GM12878 (cell line): ENCODE measurements around the gene BRWD1. TPM values are rescaled to one million over a fixed set of nuclear protein-coding genes. Genes with fewer than 3 reads are reported as not detected.

Experiments used
- CEBPZ ChIP-seq: fragments of 150-350 bp; IDR thresholded peaks from 2 replicates; pipeline ENCODE4 v1.6.1; 2016; ENCODE audit warnings: low read depth, low read length
- CREB1 ChIP-seq: IDR thresholded peaks from 2 replicates; pipeline ENCODE4 v1.6.1; 2012; ENCODE audit warnings: low read depth, mild to moderate bottlenecking, inconsistent platforms
- CREM ChIP-seq: IDR thresholded peaks from 2 replicates; pipeline ENCODE4 v1.6.1; 2014; ENCODE audit warnings: antibody characterized with exemption, low read depth
- MEF2A ChIP-seq: IDR thresholded peaks from 2 replicates; pipeline ENCODE4 v1.6.1; 2011; ENCODE audit warnings: low read depth, mild to moderate bottlenecking, low read length, moderate library complexity; ENCODE audit not compliant: insufficient read depth
- ZNF217 ChIP-seq: fragments of 450-650 bp; IDR thresholded peaks from 2 replicates; pipeline ENCODE4 v1.6.1; 2017; ENCODE audit warnings: antibody characterized with exemption, mild to moderate bottlenecking
- polyA plus RNA-seq, 11 experiments: library from polyadenylated mRNA; depleted of rRNA in 4 of 11; unstranded in 6 of 11; stranded (reverse) in 5 of 11; fragments of >200 nt; fragmentation: Nextera tagmentation in 4 of 11; fragmentation: Illumina TruSeq in 1 of 11; extraction: Ambion mirVana in 4 of 11; extraction: Trizol in 1 of 11; gene quantifications; 1 replicate in 1 of 11; 2 replicates in 10 of 11; pipeline versions ENCODE4 v1.2.1 to v1.2.3, GENCODE V29; 2011 to 2016; ENCODE audit warnings: inconsistent platforms in 2 of 11, missing spikeins in 2 of 11, low read depth in 1 of 11
- total RNA-seq, 4 experiments: library from RNA; depleted of rRNA in 3 of 4; stranded (reverse); fragments of >200 nt in 3 of 4; fragmentation: Illumina TruSeq in 1 of 4; extraction: Trizol in 1 of 4; gene quantifications; 2 replicates each; pipeline versions ENCODE4 v1.2.1 to v1.2.3, GENCODE V29; 2013 to 2021
- TF ChIP-seq, protein P1 (sequence below): fragments of 450-650 bp; IDR thresholded peaks from 2 replicates; pipeline ENCODE4 v1.6.1; 2016; ENCODE audit warnings: mild to moderate bottlenecking
- TF ChIP-seq, protein P2 (sequence below): IDR thresholded peaks from 2 replicates; pipeline ENCODE4 v1.6.1; 2011; ENCODE audit warnings: borderline replicate concordance, low read depth, mild to moderate bottlenecking, moderate library complexity, low read length; ENCODE audit not compliant: insufficient read depth, poor library complexity, severe bottlenecking

BRWD1 gene
- total and polyA plus RNA-seq, 10 of the 15 experiments (the other 5 are each of a cell fraction or from before 2014, with no cell fraction given), result 3.1 to 19.0 (median 13.5) TPM

GRCh38 chr21:39175665-39176064, 137.8 kb downstream of the BRWD1 start (continued):
- no peak for TF ChIP-seq CEBPZ
- TF ChIP-seq, protein P1, sequence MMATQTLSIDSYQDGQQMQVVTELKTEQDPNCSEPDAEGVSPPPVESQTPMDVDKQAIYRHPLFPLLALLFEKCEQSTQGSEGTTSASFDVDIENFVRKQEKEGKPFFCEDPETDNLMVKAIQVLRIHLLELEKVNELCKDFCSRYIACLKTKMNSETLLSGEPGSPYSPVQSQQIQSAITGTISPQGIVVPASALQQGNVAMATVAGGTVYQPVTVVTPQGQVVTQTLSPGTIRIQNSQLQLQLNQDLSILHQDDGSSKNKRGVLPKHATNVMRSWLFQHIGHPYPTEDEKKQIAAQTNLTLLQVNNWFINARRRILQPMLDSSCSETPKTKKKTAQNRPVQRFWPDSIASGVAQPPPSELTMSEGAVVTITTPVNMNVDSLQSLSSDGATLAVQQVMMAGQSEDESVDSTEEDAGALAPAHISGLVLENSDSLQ, result no peak
- TF ChIP-seq ZNF217, result no peak
- no peak for TF ChIP-seq MEF2A
- TF ChIP-seq CREB1, result no peak
- TF ChIP-seq, protein P2, sequence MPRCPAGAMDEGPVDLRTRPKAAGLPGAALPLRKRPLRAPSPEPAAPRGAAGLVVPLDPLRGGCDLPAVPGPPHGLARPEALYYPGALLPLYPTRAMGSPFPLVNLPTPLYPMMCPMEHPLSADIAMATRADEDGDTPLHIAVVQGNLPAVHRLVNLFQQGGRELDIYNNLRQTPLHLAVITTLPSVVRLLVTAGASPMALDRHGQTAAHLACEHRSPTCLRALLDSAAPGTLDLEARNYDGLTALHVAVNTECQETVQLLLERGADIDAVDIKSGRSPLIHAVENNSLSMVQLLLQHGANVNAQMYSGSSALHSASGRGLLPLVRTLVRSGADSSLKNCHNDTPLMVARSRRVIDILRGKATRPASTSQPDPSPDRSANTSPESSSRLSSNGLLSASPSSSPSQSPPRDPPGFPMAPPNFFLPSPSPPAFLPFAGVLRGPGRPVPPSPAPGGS, result no peak
- TF ChIP-seq CREM, result no peak
